Upper lobe of right lung (tissue), 1 donor: Measurements from ENCODE around the gene IRAK2. TPM values are rescaled to one million over a fixed set of nuclear protein-coding genes. Genes with fewer than 3 reads are reported as not detected.

ENCODE experiments used
- ATAC-seq: fragments of 200-7000 bp; cut with Tn5 transposase; one replicate; pipeline ENCODE4 v1.9.1; 2020; ENCODE audit warnings: mild to moderate bottlenecking, moderate library complexity
- DNase-seq: peaks from one replicate; pipeline ENCODE4 v3.0.0-alpha.2; 2020
- H3K27ac ChIP-seq: fragments of 200-600 bp; one replicate; pipeline ENCODE4 v1.8.0; 2022
- H3K27me3 ChIP-seq: fragments of 200-600 bp; one replicate; pipeline ENCODE4 v1.8.0; 2022; ENCODE audit warnings: mild to moderate bottlenecking
- H3K36me3 ChIP-seq: fragments of 200-600 bp; one replicate; pipeline ENCODE4 v1.8.0; 2022
- H3K4me1 ChIP-seq: fragments of 200-600 bp; one replicate; pipeline ENCODE4 v1.8.0; 2022
- H3K4me3 ChIP-seq: fragments of 200-600 bp; one replicate; pipeline ENCODE4 v1.8.0; 2022; ENCODE audit warnings: mild to moderate bottlenecking
- H3K9me3 ChIP-seq: fragments of 200-600 bp; one replicate; pipeline ENCODE4 v1.8.0; 2022
- CTCF ChIP-seq: fragments of 200-600 bp; IDR thresholded peaks from one replicate; pipeline ENCODE4 v1.8.0; 2022; ENCODE audit warnings: antibody characterized with exemption
- intact Hi-C: fragments of 100-400 bp; cut with DNase I; formaldehyde crosslinking; loops from one replicate; pipeline ENCODE4 v1.11.0; 2022
- total RNA-seq: library from RNA; stranded (reverse); fragmentation: NEBNext Ultra II Directional; extraction: Animal tissue kit (Norgen Biotek cat#: 25700); gene quantifications from one replicate; pipeline ENCODE4 v1.2.1, GENCODE V29; 2021
- donor health status: DM: no; HTN: yes; CAD: no; lungs with severe emphysema.

Gene IRAK2
- total RNA-seq, 1 donor from 2014 or later: 5.2 TPM

GRCh38 chr3:10272977-10273376, 108.3 kb downstream of the IRAK2 start:
- ATAC-seq: no peak
- no peak for TF ChIP-seq CTCF
- H3K9me3 ChIP-seq: no peaks in the 10 kb centered on the region
- H3K36me3 ChIP-seq: peaks cover 81% of the 10 kb centered on the region
- no peaks in the 10 kb centered on the region for H3K27me3 ChIP-seq
- no peak overlapping the region for H3K4me3 ChIP-seq
- peaks cover 22% of the 10 kb centered on the region for H3K4me1 ChIP-seq
- no peak overlapping the region for H3K27ac ChIP-seq
- intact Hi-C loops: no loop called here
- no peak for DNase-seq

GRCh38 chr3:10273702-10274305, 109.1 kb downstream of the IRAK2 start:
- peaks cover 84% of the 10 kb centered on the region for H3K36me3 ChIP-seq
- no peaks in the 10 kb centered on the region for H3K9me3 ChIP-seq
- H3K4me1 ChIP-seq: peaks cover 18% of the 10 kb centered on the region
- intact Hi-C loops: no loop called here
- H3K27ac ChIP-seq: no peak overlapping the region
- H3K27me3 ChIP-seq: no peaks in the 10 kb centered on the region
- H3K4me3 ChIP-seq: no peak overlapping the region
- DNase-seq (no peak), ATAC-seq (no peak)
- no peak for TF ChIP-seq CTCF

- no peak overlapping the region for H3K4me3 ChIP-seq
- no peak overlapping the region for H3K27ac ChIP-seq
- TF ChIP-seq CTCF: no peak
- intact Hi-C loops: no loop called here
- peaks cover 14% of the 10 kb centered on the region for H3K4me1 ChIP-seq
- no peaks in the 10 kb centered on the region for H3K27me3 ChIP-seq
- peaks cover 86% of the 10 kb centered on the region for H3K36me3 ChIP-seq
- DNase-seq (no peak), ATAC-seq (no peak)
- H3K9me3 ChIP-seq: no peaks in the 10 kb centered on the region
These were observed 109.9 kb downstream of the IRAK2 start for GRCh38 chr3:10274601-10275000.

GRCh38 chr3:10277115-10277625, 112.5 kb downstream of the IRAK2 start:
- peaks cover 14% of the 10 kb centered on the region for H3K4me1 ChIP-seq
- H3K9me3 ChIP-seq: no peaks in the 10 kb centered on the region
- H3K4me3 ChIP-seq: no peak overlapping the region
- no peak overlapping the region for H3K27ac ChIP-seq
- ATAC-seq: no peak
- no peak for DNase-seq
- intact Hi-C loops: no loop called here
- no peak for TF ChIP-seq CTCF
- no peaks in the 10 kb centered on the region for H3K27me3 ChIP-seq
- peaks cover 73% of the 10 kb centered on the region for H3K36me3 ChIP-seq

GRCh38 chr3:10278501-10278900, 113.8 kb downstream of the IRAK2 start:
- DNase-seq: peak; percentile 7

More at GRCh38 chr3:10278501-10278900, 113.8 kb downstream of the IRAK2 start:
- Histone ChIP-seq H3K4me3 (no peak overlapping the region), H3K4me1 (peaks cover 7% of the 10 kb centered on the region), H3K27ac (no peak overlapping the region), H3K27me3 (no peaks in the 10 kb centered on the region), H3K9me3 (no peaks in the 10 kb centered on the region), H3K36me3 (peaks cover 72% of the 10 kb centered on the region)
- TF ChIP-seq CTCF: no peak
- no peak for ATAC-seq
- intact Hi-C loops: no loop called here
